Measurements from ENCODE around the gene FSHR.

DNA sequence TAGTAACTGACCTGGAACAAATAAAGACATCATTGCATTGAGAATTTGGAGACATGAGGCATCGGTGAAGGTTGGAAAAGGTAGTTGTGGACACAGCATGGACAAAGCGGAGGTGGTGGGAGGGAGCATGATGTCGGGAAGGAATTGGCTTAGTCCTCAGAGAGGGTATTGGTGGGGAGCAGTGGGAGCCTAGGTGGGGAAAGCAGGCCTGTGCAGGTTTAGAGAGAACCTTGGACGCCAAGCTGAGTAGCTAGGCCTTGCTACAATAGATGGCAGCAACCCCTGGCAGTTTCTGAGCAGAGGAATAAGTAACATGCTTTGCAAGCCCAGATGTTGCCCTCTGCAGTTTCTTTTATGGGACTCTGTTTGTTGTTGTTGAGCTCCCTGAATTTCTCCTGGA lies 221.6 kb downstream of the FSHR start:
- no peak for TF ChIP-seq POLR2A (IDR thresholded peaks at IDR 0.05)
- no peak for TF ChIP-seq CTCF (IDR thresholded peaks at IDR 0.05)
- TF ChIP-seq EP300 (IDR thresholded peaks at IDR 0.05): no peak

Measured in upper lobe of left lung (tissue), 4 donors.